ENCODE results near the gene CDSN.

DNA sequence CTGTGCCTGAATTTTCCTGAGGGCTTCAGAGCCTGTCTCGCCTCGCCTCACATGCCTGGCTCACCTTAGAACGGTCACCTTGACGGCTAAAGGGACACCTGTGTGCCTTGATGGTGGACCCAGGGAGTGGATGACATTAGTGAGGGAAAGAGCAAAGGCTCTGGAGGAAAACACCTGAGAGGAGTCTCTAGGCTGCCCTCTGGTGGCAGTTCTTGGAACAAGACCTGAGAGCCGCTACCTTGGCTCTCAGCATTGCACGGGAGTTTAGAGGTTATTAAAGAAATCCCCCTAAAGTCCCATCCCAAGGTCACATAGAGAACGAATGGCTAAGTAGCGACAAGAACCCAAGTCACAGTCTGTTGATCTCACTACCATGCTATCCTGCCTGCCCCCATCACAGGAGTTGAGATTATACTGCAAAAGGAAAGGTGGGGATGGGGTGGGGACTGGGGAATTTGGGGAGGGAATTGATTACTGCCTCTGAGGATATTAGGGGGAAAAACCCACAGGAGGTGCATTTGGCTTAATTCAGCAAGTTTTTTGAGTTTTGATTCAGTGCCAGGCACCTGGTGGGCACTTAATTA, 7.9 kb upstream of the CDSN start:
- TF ChIP-seq CTCF (IDR thresholded peaks at IDR 0.05 in 8 of 11, conservative IDR thresholded peaks at IDR 0.05 in 3 of 11) (peak; percentile 29 to 89 (median 81)), POLR2A (IDR thresholded peaks at IDR 0.05) (no peak), POLR2AphosphoS5 (IDR thresholded peaks at IDR 0.05) (no peak)
